Upper lobe of right lung (tissue), 1 donor: Measurements from ENCODE around the gene NR1D1. TPM values are rescaled to one million over a fixed set of nuclear protein-coding genes. Genes with fewer than 3 reads are reported as not detected.

Experiments used
- ATAC-seq: fragments of 200-7000 bp; cut with Tn5 transposase; one replicate; pipeline ENCODE4 v1.9.1; 2020; ENCODE audit warnings: mild to moderate bottlenecking, moderate library complexity
- DNase-seq: peaks from one replicate; pipeline ENCODE4 v3.0.0-alpha.2; 2020
- H3K27ac ChIP-seq: fragments of 200-600 bp; one replicate; pipeline ENCODE4 v1.8.0; 2022
- H3K27me3 ChIP-seq: fragments of 200-600 bp; one replicate; pipeline ENCODE4 v1.8.0; 2022; ENCODE audit warnings: mild to moderate bottlenecking
- H3K36me3 ChIP-seq: fragments of 200-600 bp; one replicate; pipeline ENCODE4 v1.8.0; 2022
- H3K4me1 ChIP-seq: fragments of 200-600 bp; one replicate; pipeline ENCODE4 v1.8.0; 2022
- H3K4me3 ChIP-seq: fragments of 200-600 bp; one replicate; pipeline ENCODE4 v1.8.0; 2022; ENCODE audit warnings: mild to moderate bottlenecking
- H3K9me3 ChIP-seq: fragments of 200-600 bp; one replicate; pipeline ENCODE4 v1.8.0; 2022
- CTCF ChIP-seq: fragments of 200-600 bp; IDR thresholded peaks from one replicate; pipeline ENCODE4 v1.8.0; 2022; ENCODE audit warnings: antibody characterized with exemption
- intact Hi-C: fragments of 100-400 bp; cut with DNase I; formaldehyde crosslinking; loops from one replicate; pipeline ENCODE4 v1.11.0; 2022
- total RNA-seq: library from RNA; stranded (reverse); fragmentation: NEBNext Ultra II Directional; extraction: Animal tissue kit (Norgen Biotek cat#: 25700); gene quantifications from one replicate; pipeline ENCODE4 v1.2.1, GENCODE V29; 2021
- donor health status: DM: no; HTN: yes; CAD: no; lungs with severe emphysema.

The NR1D1 gene
- total RNA-seq, 1 donor from 2014 or later = 24.9 TPM

- H3K9me3 ChIP-seq = no peaks in the 10 kb centered on the region
- no peak overlapping the region for H3K4me3 ChIP-seq
- DNase-seq (no peak), ATAC-seq (no peak)
- peaks cover 66% of the 10 kb centered on the region for H3K36me3 ChIP-seq
- H3K27me3 ChIP-seq = no peaks in the 10 kb centered on the region
- no peak for TF ChIP-seq CTCF
- H3K27ac ChIP-seq = no peak overlapping the region
- peaks cover 6% of the 10 kb centered on the region for H3K4me1 ChIP-seq
- intact Hi-C loops = no loop called here
Measured at GRCh38 chr17:40087049-40087794, 13.2 kb downstream of the NR1D1 start.

GRCh38 chr17:40086150-40087044 lies 14.0 kb downstream of the NR1D1 start:
- Histone ChIP-seq H3K4me3 (no peak overlapping the region), H3K36me3 (peaks cover 66% of the 10 kb centered on the region), H3K9me3 (no peaks in the 10 kb centered on the region), H3K4me1 (peaks cover 4% of the 10 kb centered on the region), H3K27ac (no peak overlapping the region), H3K27me3 (no peaks in the 10 kb centered on the region)
- DNase-seq (peak; percentile 80), ATAC-seq (peak; percentile 75)
- intact Hi-C loops = no loop called here
- TF ChIP-seq CTCF = peak; percentile 76

- Histone ChIP-seq H3K9me3 (no peaks in the 10 kb centered on the region), H3K27ac (no peak overlapping the region), H3K27me3 (no peaks in the 10 kb centered on the region), H3K4me1 (peaks cover 4% of the 10 kb centered on the region), H3K4me3 (no peak overlapping the region), H3K36me3 (peaks cover 69% of the 10 kb centered on the region)
- TF ChIP-seq CTCF = no peak
- ATAC-seq (no peak), DNase-seq (no peak)
- intact Hi-C loops = no loop called here
Measured at GRCh38 chr17:40084477-40084876, 15.9 kb downstream of the NR1D1 start.

- no peak overlapping the region for H3K27ac ChIP-seq
- H3K9me3 ChIP-seq = no peaks in the 10 kb centered on the region
- H3K4me1 ChIP-seq = peaks cover 22% of the 10 kb centered on the region
- H3K4me3 ChIP-seq = no peak overlapping the region
- ATAC-seq (no peak), DNase-seq (no peak)
- no peaks in the 10 kb centered on the region for H3K27me3 ChIP-seq
- intact Hi-C loops = no loop called here
- TF ChIP-seq CTCF = no peak
- peaks cover 57% of the 10 kb centered on the region for H3K36me3 ChIP-seq
Measured at GRCh38 chr17:40079545-40079944, 20.8 kb downstream of the NR1D1 start.

- peaks cover 44% of the 10 kb centered on the region for H3K36me3 ChIP-seq
- H3K27ac ChIP-seq = no peak overlapping the region
- ATAC-seq (no peak), DNase-seq (no peak)
- H3K4me1 ChIP-seq = peaks cover 51% of the 10 kb centered on the region
- no peak overlapping the region for H3K4me3 ChIP-seq
- no peaks in the 10 kb centered on the region for H3K27me3 ChIP-seq
- intact Hi-C loops = no loop called here
- no peaks in the 10 kb centered on the region for H3K9me3 ChIP-seq
- TF ChIP-seq CTCF = no peak
Measured at GRCh38 chr17:40076591-40076990, 23.8 kb downstream of the NR1D1 start.
